ENCODE measurements around the gene SPIRE2. TPM values are rescaled to one million over a fixed set of nuclear protein-coding genes. Genes with fewer than 3 reads are reported as not detected.
A peak's percentile ranks its signal among the peaks of the same experiment; 100 is the strongest.
"Not testable (repeated sequence)": the region's sequence is repeated elsewhere in the genome, so short reads cannot be mapped to it uniquely, and the experiment has no call there.

SPIRE2 gene
- total RNA-seq, 2 donors from 2014 or later: 0.90 to 1.8 TPM

DNA sequence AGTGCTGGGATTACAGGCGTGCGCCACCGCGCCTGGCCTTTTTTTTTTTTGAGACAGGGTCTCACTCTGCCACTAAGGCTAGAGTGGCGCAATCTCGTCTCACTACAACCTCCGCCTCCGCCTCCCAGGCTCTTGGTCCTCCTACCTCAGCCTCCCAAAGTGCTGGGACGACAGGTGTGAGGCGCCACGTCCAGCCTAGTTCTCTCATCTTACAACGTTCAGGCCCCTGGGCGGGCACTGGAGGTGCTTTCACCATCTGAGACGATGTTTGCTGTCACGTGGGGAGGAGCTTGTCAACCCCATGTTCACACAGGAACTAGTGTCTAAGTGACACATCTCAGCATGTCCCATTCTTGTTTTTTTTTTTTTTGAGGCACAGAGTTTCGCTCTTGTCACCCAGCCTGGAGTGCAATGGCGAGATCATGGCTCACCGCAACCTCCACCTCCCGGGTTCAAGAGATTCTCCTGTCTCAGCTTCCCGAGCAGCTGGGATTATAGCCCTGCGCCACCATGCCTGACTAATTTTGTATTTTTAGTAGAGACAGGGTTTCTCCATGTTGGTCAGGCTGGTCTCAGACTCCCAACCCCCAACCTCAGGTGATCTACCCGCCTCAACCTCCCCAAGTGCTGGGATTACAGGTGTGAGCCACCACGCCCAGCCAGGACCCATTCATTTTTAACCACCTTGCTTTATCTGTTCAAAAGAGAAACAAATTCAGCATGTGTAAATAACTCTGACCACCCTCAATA, 6.7 kb upstream of the SPIRE2 start:
- H3K36me3 ChIP-seq: no peaks in the 10 kb centered on the region
- DNase-seq (ENCODE audit: low spot score): no peak
- TF ChIP-seq, protein P1, sequence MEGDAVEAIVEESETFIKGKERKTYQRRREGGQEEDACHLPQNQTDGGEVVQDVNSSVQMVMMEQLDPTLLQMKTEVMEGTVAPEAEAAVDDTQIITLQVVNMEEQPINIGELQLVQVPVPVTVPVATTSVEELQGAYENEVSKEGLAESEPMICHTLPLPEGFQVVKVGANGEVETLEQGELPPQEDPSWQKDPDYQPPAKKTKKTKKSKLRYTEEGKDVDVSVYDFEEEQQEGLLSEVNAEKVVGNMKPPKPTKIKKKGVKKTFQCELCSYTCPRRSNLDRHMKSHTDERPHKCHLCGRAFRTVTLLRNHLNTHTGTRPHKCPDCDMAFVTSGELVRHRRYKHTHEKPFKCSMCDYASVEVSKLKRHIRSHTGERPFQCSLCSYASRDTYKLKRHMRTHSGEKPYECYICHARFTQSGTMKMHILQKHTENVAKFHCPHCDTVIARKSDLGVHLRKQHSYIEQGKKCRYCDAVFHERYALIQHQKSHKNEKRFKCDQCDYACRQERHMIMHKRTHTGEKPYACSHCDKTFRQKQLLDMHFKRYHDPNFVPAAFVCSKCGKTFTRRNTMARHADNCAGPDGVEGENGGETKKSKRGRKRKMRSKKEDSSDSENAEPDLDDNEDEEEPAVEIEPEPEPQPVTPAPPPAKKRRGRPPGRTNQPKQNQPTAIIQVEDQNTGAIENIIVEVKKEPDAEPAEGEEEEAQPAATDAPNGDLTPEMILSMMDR (IDR thresholded peaks at IDR 0.05): no peak
- no peaks in the 10 kb centered on the region for H3K9me3 ChIP-seq
- no peaks in the 10 kb centered on the region for H3K27me3 ChIP-seq
- H3K27ac ChIP-seq: no peak overlapping the region
- H3K4me1 ChIP-seq: peaks cover 0 to 24% of the 10 kb centered on the region in 2 donors
- no peak overlapping the region for H3K4me3 ChIP-seq

DNA sequence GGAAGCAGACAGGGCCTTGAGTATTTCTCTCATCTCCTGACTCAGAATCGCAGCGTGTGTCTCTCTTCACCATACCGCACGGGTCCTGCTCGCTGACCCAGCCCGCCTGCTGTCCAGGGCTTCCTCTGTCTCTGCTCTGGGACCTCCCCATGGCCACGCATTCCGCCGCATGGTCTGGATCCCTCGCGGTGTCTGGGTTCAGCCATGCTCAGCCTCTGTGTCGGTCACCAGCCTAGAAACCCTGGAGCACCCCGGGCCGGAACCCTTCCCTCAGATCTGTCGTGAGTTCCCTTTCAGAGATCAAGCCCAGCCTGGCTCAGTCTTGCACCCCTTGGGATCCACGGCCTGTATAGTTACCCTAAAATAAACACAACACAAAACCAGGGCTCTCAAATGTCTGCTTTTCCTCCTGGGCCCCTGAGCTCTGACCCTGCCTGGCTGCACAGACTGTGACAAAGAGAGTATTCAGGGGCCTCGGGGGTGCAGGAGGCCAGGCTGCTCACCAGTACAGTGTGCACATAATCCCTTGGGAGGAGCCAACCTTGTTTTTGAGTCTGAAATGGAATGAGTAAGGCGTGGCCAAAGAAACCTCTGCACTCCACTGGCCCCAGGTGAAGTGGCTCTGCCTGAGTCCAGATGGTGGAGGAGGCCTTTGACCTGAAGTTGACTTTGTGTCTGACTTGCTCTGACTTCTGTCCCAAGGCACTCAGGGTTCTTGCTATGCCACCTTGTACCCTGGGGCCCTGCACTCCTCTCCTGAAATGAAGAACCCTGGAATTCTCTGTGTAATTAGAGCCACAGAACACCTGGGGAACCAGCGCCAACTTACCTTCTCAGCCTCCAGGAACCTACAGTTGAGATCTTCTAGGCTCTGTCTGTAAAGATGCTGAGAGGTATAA, 5.8 kb upstream of the SPIRE2 start:
- Histone ChIP-seq H3K27ac (no peak overlapping the region), H3K4me3 (no peak overlapping the region), H3K4me1 (peaks cover 0 to 23% of the 10 kb centered on the region in 2 donors), H3K27me3 (no peaks in the 10 kb centered on the region), H3K36me3 (no peaks in the 10 kb centered on the region), H3K9me3 (no peaks in the 10 kb centered on the region)
- no peak for DNase-seq (ENCODE audit: low spot score)
- TF ChIP-seq, protein P1 (IDR thresholded peaks at IDR 0.05): no peak

DNA sequence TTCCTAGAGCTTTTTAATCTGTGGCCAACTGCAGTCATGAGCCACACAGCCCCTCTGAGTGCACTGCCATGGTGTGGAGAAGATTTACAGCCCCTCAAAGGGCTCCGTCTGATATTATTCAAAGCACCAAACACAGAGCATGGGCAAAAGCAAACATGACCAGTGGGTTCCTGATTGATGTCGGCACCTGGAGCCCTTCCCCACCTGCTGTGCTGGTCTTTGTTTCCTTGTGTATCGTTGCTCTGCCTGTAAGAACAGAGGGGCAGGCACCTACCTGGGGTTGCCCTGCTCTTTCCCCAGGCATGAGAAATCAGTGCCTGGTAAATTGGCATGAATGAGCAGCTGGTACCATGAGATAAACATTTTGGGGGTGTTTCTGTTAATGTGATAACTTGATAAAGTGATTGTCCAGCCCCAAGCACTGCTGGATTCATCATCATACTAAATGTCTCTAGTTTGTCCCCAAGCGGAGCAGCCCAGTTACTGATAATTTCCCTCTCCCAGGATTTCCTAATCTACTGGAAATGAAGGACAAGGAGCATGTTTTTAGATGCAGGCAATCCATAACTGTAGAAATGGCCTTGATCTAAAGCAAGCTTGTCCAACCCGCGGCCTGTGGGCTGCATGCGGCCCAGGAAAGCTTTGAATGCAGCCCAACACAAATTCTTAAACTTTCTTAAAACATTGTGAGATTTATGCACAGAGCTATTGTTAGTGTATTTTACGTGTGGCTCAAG, 5.0 kb upstream of the SPIRE2 start:
- Histone ChIP-seq H3K9me3 (no peaks in the 10 kb centered on the region), H3K27me3 (no peaks in the 10 kb centered on the region), H3K4me3 (no peak overlapping the region), H3K4me1 (peaks cover 0 to 20% of the 10 kb centered on the region in 2 donors), H3K36me3 (no peaks in the 10 kb centered on the region), H3K27ac (no peak overlapping the region)
- DNase-seq (ENCODE audit: low spot score): no peak
- TF ChIP-seq, protein P1 (IDR thresholded peaks at IDR 0.05): no peak

DNA sequence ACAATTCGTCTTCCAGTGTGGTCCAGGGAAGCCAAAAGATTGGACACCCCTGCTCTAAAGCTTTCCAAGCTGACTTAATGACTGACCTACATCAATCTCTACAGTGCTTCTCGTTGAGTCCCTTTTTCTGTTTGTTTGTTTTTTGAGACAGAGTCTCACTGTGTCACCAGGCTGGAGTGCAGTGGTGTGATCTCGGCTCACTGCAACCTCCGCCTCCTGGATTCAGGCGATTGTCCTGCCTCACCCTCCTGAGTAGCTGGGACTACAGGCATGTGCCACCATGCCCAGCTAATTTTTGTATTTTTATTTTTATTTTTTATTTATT, 4.5 kb upstream of the SPIRE2 start:
- H3K27me3 ChIP-seq; H3K4me3 ChIP-seq; H3K27ac ChIP-seq; H3K36me3 ChIP-seq; DNase-seq (ENCODE audit: low spot score); H3K9me3 ChIP-seq: not testable (repeated sequence)
- H3K4me1 ChIP-seq: peaks cover 0 to 17% of the 10 kb centered on the region in 2 donors

DNA sequence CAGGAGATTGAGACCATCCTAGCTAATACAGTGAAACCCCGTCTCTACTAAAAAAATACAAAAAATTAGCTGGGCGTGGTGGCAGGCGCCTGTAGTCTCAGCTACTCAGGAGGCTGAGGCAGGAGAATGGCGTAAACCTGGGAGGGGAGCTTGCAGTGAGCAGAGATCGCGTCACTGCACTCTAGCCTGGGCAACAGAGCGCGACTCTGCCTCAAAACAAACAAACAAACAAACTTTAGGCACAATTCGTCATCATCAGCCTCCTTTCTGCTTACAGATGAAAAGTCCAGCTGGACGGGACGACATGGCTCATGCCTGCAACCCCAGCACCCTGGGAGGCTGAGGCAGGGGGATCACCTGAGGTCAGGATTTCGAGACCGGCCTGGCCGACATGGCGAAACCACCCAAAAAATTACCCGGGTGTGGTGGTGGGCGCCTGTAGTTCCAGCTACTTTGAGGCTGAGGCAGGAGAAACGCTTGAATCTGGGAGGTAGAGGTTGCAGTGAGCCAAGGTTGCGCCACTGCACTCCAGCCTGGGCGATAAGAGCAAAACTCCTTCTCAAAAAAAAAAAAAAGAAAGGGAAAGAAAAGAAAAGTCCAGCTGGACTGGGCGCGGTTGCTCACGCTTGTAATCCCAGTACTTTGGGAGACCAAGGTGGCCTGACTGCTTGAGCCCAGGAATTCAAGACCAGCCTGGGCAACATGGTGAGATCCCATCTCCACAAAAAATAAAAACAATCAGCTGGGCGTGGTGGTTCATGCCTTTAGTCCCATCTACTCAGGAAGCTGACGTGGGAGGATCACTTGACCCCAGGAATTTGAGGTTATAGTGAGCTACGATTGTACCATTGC, 1.5 kb upstream of the SPIRE2 start:
- no peak for DNase-seq (ENCODE audit: low spot score)
- no peaks in the 10 kb centered on the region for H3K36me3 ChIP-seq
- TF ChIP-seq, protein P1 (IDR thresholded peaks at IDR 0.05): no peak
- no peak overlapping the region for H3K4me3 ChIP-seq
- no peaks in the 10 kb centered on the region for H3K27me3 ChIP-seq
- peak overlapping the region; percentile 90 to 94 for H3K27ac ChIP-seq
- H3K9me3 ChIP-seq: no peaks in the 10 kb centered on the region
- H3K4me1 ChIP-seq: peaks cover 0 to 15% of the 10 kb centered on the region in 2 donors

Data from right atrium auricular region (tissue), 2 donors.